ENCODE measurements around the gene MGAT5. TPM values are rescaled to one million over a fixed set of nuclear protein-coding genes. Genes with fewer than 3 reads are reported as not detected.

MGAT5 gene
- total RNA-seq, 2 donors from 2014 or later: 61.7 to 63.2 TPM

GRCh38 chr2:134277223-134277622 lies 23.4 kb downstream of the MGAT5 start:
- H3K27ac ChIP-seq: no peak overlapping the region

GRCh38 chr2:134278553-134278952 lies 24.7 kb downstream of the MGAT5 start:
- no peak overlapping the region for H3K9ac ChIP-seq (ENCODE audit: low read depth in 2 of 2, low read length in 2 of 2)
- no peaks in the 10 kb centered on the region for H3K36me3 ChIP-seq
- no peak for TF ChIP-seq CTCF (IDR thresholded peaks at IDR 0.05)
- no peak overlapping the region for H3K27ac ChIP-seq
- H3K27me3 ChIP-seq: no peaks in the 10 kb centered on the region
- H3K4me3 ChIP-seq: no peak overlapping the region
- no peaks in the 10 kb centered on the region for H3K9me3 ChIP-seq
- no peaks in the 10 kb centered on the region for H3K4me1 ChIP-seq
- intact Hi-C loops (cut with DNase I): no loop called here
- DNase-seq: no peak

More at GRCh38 chr2:134277223-134277622, 23.4 kb downstream of the MGAT5 start:
- no peak for TF ChIP-seq CTCF (IDR thresholded peaks at IDR 0.05)
- H3K9me3 ChIP-seq: no peaks in the 10 kb centered on the region
- no peaks in the 10 kb centered on the region for H3K36me3 ChIP-seq
- intact Hi-C loops (cut with DNase I): no loop called here
- no peaks in the 10 kb centered on the region for H3K27me3 ChIP-seq
- no peak overlapping the region for H3K4me3 ChIP-seq
- no peak overlapping the region for H3K9ac ChIP-seq (ENCODE audit: low read depth in 2 of 2, low read length in 2 of 2)
- no peaks in the 10 kb centered on the region for H3K4me1 ChIP-seq
- DNase-seq: no peak

GRCh38 chr2:134279417-134279816 lies 25.5 kb downstream of the MGAT5 start:
- H3K9ac ChIP-seq (ENCODE audit: low read depth in 2 of 2, low read length in 2 of 2): no peak overlapping the region
- intact Hi-C loops (cut with DNase I): no loop called here
- no peaks in the 10 kb centered on the region for H3K36me3 ChIP-seq
- no peak overlapping the region for H3K4me3 ChIP-seq
- H3K4me1 ChIP-seq: no peaks in the 10 kb centered on the region
- no peak for DNase-seq
- no peaks in the 10 kb centered on the region for H3K27me3 ChIP-seq
- no peaks in the 10 kb centered on the region for H3K9me3 ChIP-seq
- no peak overlapping the region for H3K27ac ChIP-seq
- no peak for TF ChIP-seq CTCF (IDR thresholded peaks at IDR 0.05)

GRCh38 chr2:134280231-134280630 lies 26.4 kb downstream of the MGAT5 start:
- no peaks in the 10 kb centered on the region for H3K9me3 ChIP-seq
- no peak for TF ChIP-seq CTCF (IDR thresholded peaks at IDR 0.05)
- intact Hi-C loops (cut with DNase I): no loop called here
- no peak overlapping the region for H3K27ac ChIP-seq
- no peaks in the 10 kb centered on the region for H3K27me3 ChIP-seq
- no peaks in the 10 kb centered on the region for H3K36me3 ChIP-seq
- H3K4me1 ChIP-seq: no peaks in the 10 kb centered on the region
- H3K9ac ChIP-seq (ENCODE audit: low read depth in 2 of 2, low read length in 2 of 2): no peak overlapping the region
- no peak for DNase-seq
- no peak overlapping the region for H3K4me3 ChIP-seq

GRCh38 chr2:134280726-134281125 lies 26.9 kb downstream of the MGAT5 start:
- intact Hi-C loops (cut with DNase I): no loop called here
- no peak overlapping the region for H3K4me3 ChIP-seq
- H3K9me3 ChIP-seq: no peaks in the 10 kb centered on the region
- no peak overlapping the region for H3K27ac ChIP-seq
- DNase-seq: no peak
- H3K9ac ChIP-seq (ENCODE audit: low read depth in 2 of 2, low read length in 2 of 2): no peak overlapping the region
- TF ChIP-seq CTCF (IDR thresholded peaks at IDR 0.05): no peak
- no peaks in the 10 kb centered on the region for H3K4me1 ChIP-seq
- no peaks in the 10 kb centered on the region for H3K36me3 ChIP-seq
- no peaks in the 10 kb centered on the region for H3K27me3 ChIP-seq
